Placental pericyte (primary cell): Measurements from ENCODE around the gene MINDY2. TPM values are rescaled to one million over a fixed set of nuclear protein-coding genes. Genes with fewer than 3 reads are reported as not detected.

Source experiments
- small RNA-seq: library from RNA; depleted of rRNA; stranded (forward); fragments of <200 nt; gene quantifications from one replicate; pipeline ENCODE3, GENCODE V24; 2012; ENCODE audit warnings: low replicate concordance
- total RNA-seq: library from RNA; depleted of rRNA; stranded (reverse); fragments of >200 nt; gene quantifications from 2 replicates; pipeline ENCODE4 v1.2.3, GENCODE V29; 2012

Gene MINDY2
- 24.6 and 26.7 TPM in 2 replicates for total RNA-seq

GRCh38 chr15:58770857-58771620, at the start of gene MINDY2:
MINDY2 (plus strand) TSS chr15:58771302; CDS start chr15:58771396, 94 bp downstream.

GRCh38 chr15:58749532-58750337, 21.4 kb upstream of the MINDY2 start, which contains the start of gene ADAM10:
ADAM10 (minus strand) TSS chr15:58749707; CDS start chr15:58749534, 173 bp downstream.

Small RNA genes lying within 50 kb of the gene (small RNA-seq; reads per million reads assigned to genes)
- gene RF00012 (not detected), gene ZNF444P1 (not detected)

Other genes starting within 250 kb of the MINDY2 start
- gene ADAM10, start 21.6 kb upstream of the MINDY2 start, total RNA-seq: 120 and 271 TPM in 2 replicates
- gene SLTM, start 162.4 kb downstream of the MINDY2 start, total RNA-seq: 72.3 and 88.4 TPM in 2 replicates
- gene RNF111, start 216.4 kb downstream of the MINDY2 start, total RNA-seq: 22.3 and 28.1 TPM in 2 replicates